Panc1 (cell line): ENCODE measurements around the gene EHMT2.

Source experiments
- CTCF ChIP-seq: fragments of 450-650 bp; IDR thresholded peaks from 2 replicates; pipeline ENCODE4 v1.5.1; 2017; ENCODE audit warnings: mild to moderate bottlenecking
- POLR2AphosphoS5 ChIP-seq: IDR thresholded peaks from 2 replicates; pipeline ENCODE4 v1.6.1; 2012; ENCODE audit warnings: mild to moderate bottlenecking, low read depth, low read length, moderate library complexity
- REST ChIP-seq, 2 experiments: IDR thresholded peaks; 2 replicates each; pipeline ENCODE4 v1.6.1; 2011 to 2012; ENCODE audit warnings: low read depth in 2 of 2, control low read depth in 1 of 2, low read length in 1 of 2, mild to moderate bottlenecking in 1 of 2, moderate library complexity in 1 of 2; ENCODE audit not compliant: insufficient read depth in 1 of 2

- no peak for TF ChIP-seq CTCF
- TF ChIP-seq POLR2AphosphoS5 = no peak
- no peak for TF ChIP-seq REST (IDR thresholded peaks at IDR 0.05; ENCODE audit: insufficient read depth in 1 of 2, low read depth in 2 of 2, low read length in 1 of 2)
These were observed 46.2 kb upstream of the EHMT2 start for GRCh38 chr6:31943742-31944141.
